MM.1S (cell line): ENCODE measurements around the gene CEP43.
A peak's percentile ranks its signal among the peaks of the same experiment; 100 is the strongest.

Experiments used
- DNase-seq: peaks from one replicate; pipeline ENCODE4 v3.0.0-alpha.2; 2015
- H2AFZ ChIP-seq: fragments of 300-600 bp; sonication (generic); 2 replicates; pipeline ENCODE4 v1.6.0; 2016; ENCODE audit warnings: antibody characterized with exemption, low read length
- H3F3A ChIP-seq: fragments of 300-600 bp; sonication (generic); 2 replicates; pipeline ENCODE4 v1.6.1; 2016; ENCODE audit warnings: mild to moderate bottlenecking, antibody characterized with exemption, low read length, moderate library complexity, mixed read lengths; ENCODE audit not compliant: insufficient read depth
- H3K27ac ChIP-seq: fragments of 300-600 bp; sonication (generic); 2 replicates; pipeline ENCODE4 v1.5.1; 2016; ENCODE audit warnings: mild to moderate bottlenecking, low read length
- H3K27me3 ChIP-seq: fragments of 300-600 bp; sonication (generic); replicated peaks from 2 replicates; pipeline ENCODE4 v1.6.0; 2016; ENCODE audit warnings: low read length; ENCODE audit not compliant: insufficient read depth
- H3K36me3 ChIP-seq: fragments of 300-600 bp; sonication (generic); replicated peaks from 2 replicates; pipeline ENCODE4 v1.6.1; 2016; ENCODE audit warnings: mild to moderate bottlenecking, low read length, mixed read lengths; ENCODE audit not compliant: insufficient read depth
- H3K4me1 ChIP-seq: fragments of 300-600 bp; sonication (generic); 2 replicates; pipeline ENCODE4 v1.6.1; 2016; ENCODE audit warnings: low read length, mixed read lengths
- H3K4me2 ChIP-seq: fragments of 300-600 bp; sonication (generic); 2 replicates; pipeline ENCODE4 v1.6.0; 2016; ENCODE audit warnings: low read depth, low read length
- H3K4me3 ChIP-seq: fragments of 300-600 bp; sonication (generic); 2 replicates; pipeline ENCODE4 v1.5.1; 2016; ENCODE audit warnings: low read length, mixed read lengths
- H3K79me2 ChIP-seq: fragments of 300-600 bp; sonication (generic); 2 replicates; pipeline ENCODE4 v1.6.1; 2016; ENCODE audit warnings: mixed run types, low read length, mixed read lengths
- H3K9ac ChIP-seq: fragments of 300-600 bp; sonication (generic); 2 replicates; pipeline ENCODE4 v1.6.1; 2016; ENCODE audit warnings: low read length, mixed read lengths
- H3K9me2 ChIP-seq: fragments of 300-600 bp; sonication (generic); replicated peaks from 2 replicates; pipeline ENCODE4 v1.6.1; 2016; ENCODE audit warnings: mild to moderate bottlenecking, low read length, mixed read lengths; ENCODE audit not compliant: insufficient read depth
- H3K9me3 ChIP-seq: fragments of 300-600 bp; sonication (generic); replicated peaks from 2 replicates; pipeline ENCODE4 v1.6.1; 2016; ENCODE audit warnings: mild to moderate bottlenecking, low read length, mixed read lengths; ENCODE audit not compliant: insufficient read depth
- H4K20me1 ChIP-seq: fragments of 300-600 bp; sonication (generic); 2 replicates; pipeline ENCODE4 v1.6.1; 2016; ENCODE audit warnings: mild to moderate bottlenecking, low read length, moderate library complexity, mixed read lengths; ENCODE audit not compliant: insufficient read depth
- CTCF ChIP-seq: fragments of 300-600 bp; sonication (generic); IDR thresholded peaks from 2 replicates; pipeline ENCODE4 v1.5.1; 2016; ENCODE audit warnings: antibody characterized with exemption, low read length, mixed read lengths
- EZH2 ChIP-seq: fragments of 300-600 bp; sonication (generic); optimal IDR thresholded peaks from 2 replicates; pipeline ENCODE3; 2017; ENCODE audit warnings: low read depth, mild to moderate bottlenecking, antibody characterized with exemption, low read length, mixed read lengths
- EZH2phosphoT487 ChIP-seq: fragments of 300-600 bp; sonication (generic); IDR thresholded peaks from 2 replicates; pipeline ENCODE4 v1.6.1; 2018; ENCODE audit warnings: antibody characterized with exemption, low read length

The CEP43 gene

GRCh38 chr6:166999145-166999883 is at the start of gene CEP43:
TSS of gene CEP43 (plus strand) at chr6:166999397. CDS start at chr6:166999413, 16 bp downstream.
- no peaks in the 10 kb centered on the region for H4K20me1 ChIP-seq
- H3K27me3 ChIP-seq: no peaks in the 10 kb centered on the region
- no peaks in the 10 kb centered on the region for H3K9me2 ChIP-seq
- peak; percentile 84 for DNase-seq
- H3K36me3 ChIP-seq: no peaks in the 10 kb centered on the region
- H3K27ac ChIP-seq: no peak within 1 kb of the TSS; the same call in 1 of the 2 replicates
- H3K4me2 ChIP-seq: peak within 1 kb of the TSS; percentile 69; the same call in 1 of the 2 replicates
- peak within 1 kb of the TSS; percentile 69 for H2AFZ ChIP-seq
- peak within 1 kb of the TSS; percentile 69 for H3K9ac ChIP-seq
- no peaks in the 10 kb centered on the region for H3F3A ChIP-seq
- H3K4me3 ChIP-seq: peak within 1 kb of the TSS; percentile 76
- no peaks in the 10 kb centered on the region for H3K9me3 ChIP-seq
- H3K4me1 ChIP-seq: peaks cover 18% of the 10 kb centered on the region; the same call in 1 of the 2 replicates
- TF ChIP-seq CTCF: no peak
- no peak for TF ChIP-seq EZH2
- TF ChIP-seq EZH2phosphoT487: no peak
- H3K79me2 ChIP-seq: peaks cover 49% of the 10 kb centered on the region

- H3K4me1 ChIP-seq: peaks cover 15% of the 10 kb centered on the region
- H3K4me2 ChIP-seq: peak overlapping the region; percentile 96
These were observed 49.4 kb upstream of the CEP43 start for GRCh38 chr6:166949528-166950442.

DNA sequence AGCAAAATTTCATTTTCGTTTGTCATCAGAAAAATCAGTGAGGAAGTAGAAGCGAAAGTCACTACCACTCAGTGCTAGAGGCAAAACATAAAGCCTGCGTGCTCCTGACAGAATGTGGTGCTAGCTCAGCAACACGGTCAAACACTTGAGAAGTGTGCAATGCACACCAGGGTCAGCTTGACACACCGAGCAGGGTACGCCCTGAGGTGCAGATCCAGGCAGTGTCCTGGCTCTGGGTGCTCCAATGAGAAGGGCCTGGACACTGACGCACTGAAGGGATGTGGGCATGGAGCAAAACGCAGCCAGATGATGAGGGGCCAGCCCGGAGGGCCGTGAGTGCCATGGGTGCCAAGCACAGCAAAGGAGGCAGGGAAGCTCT is 48.8 kb upstream of the CEP43 start:
- Histone ChIP-seq H3K4me3 (peak overlapping the region; percentile 66), H3K9me2 (no peaks in the 10 kb centered on the region), H3K4me2 (peak overlapping the region; percentile 96), H4K20me1 (no peaks in the 10 kb centered on the region), H3K27me3 (no peaks in the 10 kb centered on the region), H2AFZ (0 out of 2 replicates have a peak overlapping the region, but pooled peaks have one; percentile 30), H3F3A (peaks cover 22% of the 10 kb centered on the region), H3K79me2 (no peaks in the 10 kb centered on the region), H3K36me3 (no peaks in the 10 kb centered on the region), H3K27ac (peak overlapping the region; percentile 100), H3K9ac (peak overlapping the region; percentile 71), H3K9me3 (no peaks in the 10 kb centered on the region), H3K4me1 (peaks cover 15% of the 10 kb centered on the region)
- no peak for TF ChIP-seq EZH2
- TF ChIP-seq CTCF: no peak
- no peak for TF ChIP-seq EZH2phosphoT487
- DNase-seq: peak; percentile 71

More at GRCh38 chr6:166949528-166950442, 49.4 kb upstream of the CEP43 start:
- TF ChIP-seq CTCF (no peak), EZH2 (no peak), EZH2phosphoT487 (no peak)
- Histone ChIP-seq H4K20me1 (no peaks in the 10 kb centered on the region), H2AFZ (0 out of 2 replicates have a peak overlapping the region, but pooled peaks have one; percentile 23), H3K4me3 (peak overlapping the region; percentile 66), H3K9me2 (no peaks in the 10 kb centered on the region), H3K79me2 (no peaks in the 10 kb centered on the region), H3K36me3 (no peaks in the 10 kb centered on the region), H3K9me3 (no peaks in the 10 kb centered on the region), H3F3A (peaks cover 22% of the 10 kb centered on the region), H3K27ac (peak overlapping the region; percentile 100), H3K9ac (peak overlapping the region; percentile 71; the same call in 1 of the 2 replicates), H3K27me3 (no peaks in the 10 kb centered on the region)
- DNase-seq: no peak
